ENCODE results near the gene IRAK1.

IRAK1 gene

GRCh38 chrX:153992180-153992579 lies 27.5 kb downstream of the IRAK1 start (continued):
- TF ChIP-seq ZNF324 (tag by site-specific recombination; IDR thresholded peaks at IDR 0.05) = no peak

DNA sequence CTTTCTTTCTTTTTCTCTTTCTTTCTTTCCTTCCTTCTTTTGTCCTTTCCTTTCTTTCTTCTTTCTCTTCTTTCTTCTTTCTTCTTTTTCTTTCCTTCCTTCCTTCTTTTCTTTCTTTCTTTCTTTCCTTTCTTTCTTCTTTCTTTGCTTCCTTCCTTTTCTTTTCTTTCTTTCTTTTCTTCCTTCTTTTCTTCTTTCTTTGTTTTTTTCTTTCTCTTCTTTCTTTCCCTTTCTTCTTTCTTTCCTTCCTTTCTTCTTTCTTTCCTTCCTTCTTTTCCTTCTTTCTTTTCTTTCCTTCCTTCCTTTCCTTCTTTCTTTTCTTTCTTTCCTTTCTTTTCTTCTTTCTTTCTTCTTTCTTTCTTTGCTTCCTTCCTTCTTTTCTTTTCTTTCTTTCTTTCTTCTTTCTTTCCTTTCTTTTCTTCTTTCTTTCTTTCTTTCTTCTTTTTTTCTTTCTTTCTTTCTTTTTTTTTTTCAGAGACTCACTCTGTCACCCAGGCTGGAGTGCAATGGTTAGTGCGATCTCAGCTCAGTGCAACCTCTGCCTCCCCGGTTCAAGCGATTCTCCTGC lies 28.6 kb downstream of the IRAK1 start:
- Histone ChIP-seq H3K27ac (ENCODE audit: extremely low read depth, low read depth, low read length) (no peak overlapping the region), H3K4me3 (ENCODE audit: low read depth, low read length) (no peak overlapping the region), H3K9me3 (ENCODE audit: control insufficient read depth, insufficient read depth, low read depth, low read length) (no peaks in the 10 kb centered on the region), H3K36me3 (ENCODE audit: control insufficient read depth in 2 of 2, insufficient read depth in 1 of 2, low read length in 2 of 2) (no peaks in the 10 kb centered on the region), H3K4me1 (ENCODE audit: control insufficient read depth, insufficient read depth, low read length) (no peaks in the 10 kb centered on the region)
- TF ChIP-seq ZNF24 (tag by site-specific recombination; IDR thresholded peaks at IDR 0.05) (no peak), SALL2 (tag by site-specific recombination; IDR thresholded peaks at IDR 0.05; ENCODE audit: borderline replicate concordance) (0 out of 2 replicates have a peak, but pooled peaks have one; percentile 17), ZNF610 (tag by site-specific recombination; IDR thresholded peaks at IDR 0.05; ENCODE audit: borderline replicate concordance) (no peak), ZNF473 (tag by site-specific recombination; IDR thresholded peaks at IDR 0.05) (0 out of 2 replicates have a peak, but pooled peaks have one; percentile 9), ZNF366 (tag by site-specific recombination; conservative IDR thresholded peaks at IDR 0.05) (peak; percentile 100), PRDM1 (tag by site-specific recombination; IDR thresholded peaks at IDR 0.05) (peak; percentile 89), SP7 (tag by site-specific recombination; IDR thresholded peaks at IDR 0.05) (no peak), ZNF514 (tag by site-specific recombination; IDR thresholded peaks at IDR 0.05) (no peak), ZNF423 (tag by site-specific recombination; IDR thresholded peaks at IDR 0.05) (no peak), ZNF791 (tag by site-specific recombination; IDR thresholded peaks at IDR 0.05) (no peak), ZNF114 (tag by site-specific recombination; IDR thresholded peaks at IDR 0.05) (peak; percentile 65; the same call in 1 of the 2 replicates)
- TF ChIP-seq, protein P1, sequence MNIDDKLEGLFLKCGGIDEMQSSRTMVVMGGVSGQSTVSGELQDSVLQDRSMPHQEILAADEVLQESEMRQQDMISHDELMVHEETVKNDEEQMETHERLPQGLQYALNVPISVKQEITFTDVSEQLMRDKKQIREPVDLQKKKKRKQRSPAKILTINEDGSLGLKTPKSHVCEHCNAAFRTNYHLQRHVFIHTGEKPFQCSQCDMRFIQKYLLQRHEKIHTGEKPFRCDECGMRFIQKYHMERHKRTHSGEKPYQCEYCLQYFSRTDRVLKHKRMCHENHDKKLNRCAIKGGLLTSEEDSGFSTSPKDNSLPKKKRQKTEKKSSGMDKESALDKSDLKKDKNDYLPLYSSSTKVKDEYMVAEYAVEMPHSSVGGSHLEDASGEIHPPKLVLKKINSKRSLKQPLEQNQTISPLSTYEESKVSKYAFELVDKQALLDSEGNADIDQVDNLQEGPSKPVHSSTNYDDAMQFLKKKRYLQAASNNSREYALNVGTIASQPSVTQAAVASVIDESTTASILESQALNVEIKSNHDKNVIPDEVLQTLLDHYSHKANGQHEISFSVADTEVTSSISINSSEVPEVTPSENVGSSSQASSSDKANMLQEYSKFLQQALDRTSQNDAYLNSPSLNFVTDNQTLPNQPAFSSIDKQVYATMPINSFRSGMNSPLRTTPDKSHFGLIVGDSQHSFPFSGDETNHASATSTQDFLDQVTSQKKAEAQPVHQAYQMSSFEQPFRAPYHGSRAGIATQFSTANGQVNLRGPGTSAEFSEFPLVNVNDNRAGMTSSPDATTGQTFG (tag by site-specific recombination; IDR thresholded peaks at IDR 0.05; ENCODE audit: borderline replicate concordance) = no peak
- ChIA-PET CTCF (interaction anchor here (1.3 kb wide), 1 partner anchor 22 kb away, joined by 3 read pairs; no protein-coding TSS in a partner anchor), POLR2A (interaction anchor here (0.7 kb wide), 1 partner anchor 367 kb away, joined by 4 read pairs; no protein-coding TSS in a partner anchor)

DNA sequence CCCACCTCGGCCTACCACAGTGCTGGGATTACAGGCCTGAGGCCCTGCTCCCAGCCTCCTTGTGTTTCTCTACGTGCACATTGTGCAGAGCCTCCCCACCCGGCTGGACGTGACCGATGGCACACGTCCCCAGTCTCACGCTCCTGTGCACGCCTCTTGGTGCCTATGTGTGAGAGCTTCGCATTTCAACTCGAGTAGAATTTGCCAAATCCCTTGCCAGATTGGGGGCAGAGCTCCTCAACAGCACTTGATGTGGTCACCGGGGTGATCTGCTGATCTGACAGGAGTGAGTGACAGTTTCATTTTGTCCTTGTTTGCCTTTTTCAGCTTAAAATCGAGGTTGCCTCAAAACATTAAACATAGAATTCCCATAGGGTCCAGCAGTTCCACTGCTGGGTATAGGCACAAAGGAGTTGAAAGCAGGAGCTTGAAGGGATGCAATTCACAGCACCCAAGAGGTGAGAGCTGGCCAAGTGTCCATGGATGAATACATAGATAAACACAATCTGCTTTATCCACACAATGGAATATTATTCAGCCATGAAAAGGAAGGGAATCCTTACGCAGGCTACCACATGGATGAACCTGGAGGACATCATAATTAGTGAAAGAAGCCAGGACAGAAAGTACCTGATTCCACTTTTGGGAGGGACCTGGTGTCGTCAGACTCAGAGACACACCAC lies 29.6 kb downstream of the IRAK1 start:
- POLR2A ChIA-PET = no interaction called here
- CTCF ChIA-PET = no interaction called here
- H3K27ac ChIP-seq (ENCODE audit: extremely low read depth, low read depth, low read length) = no peak overlapping the region
- no peak for TF ChIP-seq ZBTB21 (tag by site-specific recombination; IDR thresholded peaks at IDR 0.05)
- TF ChIP-seq ZNF146 (tag by site-specific recombination; IDR thresholded peaks at IDR 0.05) = peak; percentile 98
- no peaks in the 10 kb centered on the region for H3K4me1 ChIP-seq (ENCODE audit: control insufficient read depth, insufficient read depth, low read length)
- H3K36me3 ChIP-seq (ENCODE audit: control insufficient read depth in 2 of 2, insufficient read depth in 1 of 2, low read length in 2 of 2) = no peaks in the 10 kb centered on the region
- no peaks in the 10 kb centered on the region for H3K9me3 ChIP-seq (ENCODE audit: control insufficient read depth, insufficient read depth, low read depth, low read length)
- H3K4me3 ChIP-seq (ENCODE audit: low read depth, low read length) = no peak overlapping the region

GRCh38 chrX:153988493-153988892 lies 31.2 kb downstream of the IRAK1 start:
- ChIA-PET CTCF (no interaction called here), POLR2A (no interaction called here)
- TF ChIP-seq ZNF112 (tag by site-specific recombination; IDR thresholded peaks at IDR 0.05) (no peak), ZNF510 (tag by site-specific recombination; IDR thresholded peaks at IDR 0.05; ENCODE audit: insufficient replicate concordance) (no peak), ZNF433 (tag by site-specific recombination; IDR thresholded peaks at IDR 0.05; ENCODE audit: low read depth) (no peak), PATZ1 (tag by site-specific recombination; IDR thresholded peaks at IDR 0.05) (no peak), ZNF280D (tag by site-specific recombination; IDR thresholded peaks at IDR 0.05) (no peak)
- TF ChIP-seq, protein P2, sequence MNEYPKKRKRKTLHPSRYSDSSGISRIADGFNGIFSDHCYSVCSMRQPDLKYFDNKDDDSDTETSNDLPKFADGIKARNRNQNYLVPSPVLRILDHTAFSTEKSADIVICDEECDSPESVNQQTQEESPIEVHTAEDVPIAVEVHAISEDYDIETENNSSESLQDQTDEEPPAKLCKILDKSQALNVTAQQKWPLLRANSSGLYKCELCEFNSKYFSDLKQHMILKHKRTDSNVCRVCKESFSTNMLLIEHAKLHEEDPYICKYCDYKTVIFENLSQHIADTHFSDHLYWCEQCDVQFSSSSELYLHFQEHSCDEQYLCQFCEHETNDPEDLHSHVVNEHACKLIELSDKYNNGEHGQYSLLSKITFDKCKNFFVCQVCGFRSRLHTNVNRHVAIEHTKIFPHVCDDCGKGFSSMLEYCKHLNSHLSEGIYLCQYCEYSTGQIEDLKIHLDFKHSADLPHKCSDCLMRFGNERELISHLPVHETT (tag by site-specific recombination; IDR thresholded peaks at IDR 0.05) = no peak

More at GRCh38 chrX:153988493-153988892, 31.2 kb downstream of the IRAK1 start:
- no peaks in the 10 kb centered on the region for H3K9me3 ChIP-seq (ENCODE audit: control insufficient read depth, insufficient read depth, low read depth, low read length)
- no peak overlapping the region for H3K4me3 ChIP-seq (ENCODE audit: low read depth, low read length)
- no peak overlapping the region for H3K27ac ChIP-seq (ENCODE audit: extremely low read depth, low read depth, low read length)
- no peaks in the 10 kb centered on the region for H3K4me1 ChIP-seq (ENCODE audit: control insufficient read depth, insufficient read depth, low read length)
- H3K36me3 ChIP-seq (ENCODE audit: control insufficient read depth in 2 of 2, insufficient read depth in 1 of 2, low read length in 2 of 2) = no peaks in the 10 kb centered on the region
